ENCODE data around the gene TAS2R60. TPM values are rescaled to one million over a fixed set of nuclear protein-coding genes. Genes with fewer than 3 reads are reported as not detected.

The TAS2R60 gene
- total and polyA plus RNA-seq, 9 of the 15 experiments (the other 6 are each of a cell fraction or from before 2014, with no cell fraction given), result 0.08 TPM; not detected in 8

DNA sequence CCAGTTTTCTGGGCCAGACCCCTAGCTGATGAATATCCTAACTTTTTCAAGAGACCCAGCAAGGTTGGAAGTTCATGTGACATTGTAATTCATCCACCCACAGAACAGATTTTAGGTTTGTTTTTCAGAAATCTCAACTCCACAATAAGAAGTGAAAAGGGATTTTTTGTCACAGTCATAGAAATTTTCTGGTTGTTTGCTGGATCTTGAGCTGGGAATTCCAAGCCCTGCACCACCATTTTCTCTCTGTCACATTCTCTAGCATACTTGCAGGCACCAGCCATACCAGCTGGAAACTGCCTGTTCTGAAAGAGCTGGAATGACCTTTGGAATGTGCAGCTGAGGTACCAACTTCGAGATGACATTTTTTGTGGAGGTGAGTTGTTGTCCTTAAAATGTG is 8.5 kb downstream of the TAS2R60 start:
- no peaks in the 10 kb centered on the region for H3K9me1 ChIP-seq (ENCODE audit: control insufficient read depth, insufficient read depth, low read length)
- BruUV-seq (replicated peaks), result no TSS peak
- no peak for TF ChIP-seq STAT6 (CRISPR knock-in tag; IDR thresholded peaks at IDR 0.05)
- TF ChIP-seq MTF1 (CRISPR knock-in tag; IDR thresholded peaks at IDR 0.05; ENCODE audit: borderline replicate concordance), result no peak
- no peak for TF ChIP-seq CTBP1 (IDR thresholded peaks at IDR 0.05; ENCODE audit: borderline replicate concordance)
- TF ChIP-seq TFAM (CRISPR knock-in tag; conservative IDR thresholded peaks at IDR 0.05), result no peak
- no peak for TF ChIP-seq E2F5 (CRISPR knock-in tag; IDR thresholded peaks at IDR 0.05)
- no peak for TF ChIP-seq SMAD4 (CRISPR knock-in tag; conservative IDR thresholded peaks at IDR 0.05)
- no peak for TF ChIP-seq ZSCAN29 (IDR thresholded peaks at IDR 0.05)
- TF ChIP-seq KHSRP (IDR thresholded peaks at IDR 0.05), result no peak
- no peak for TF ChIP-seq E2F3 (CRISPR knock-in tag; IDR thresholded peaks at IDR 0.05)
- TF ChIP-seq, protein P1, sequence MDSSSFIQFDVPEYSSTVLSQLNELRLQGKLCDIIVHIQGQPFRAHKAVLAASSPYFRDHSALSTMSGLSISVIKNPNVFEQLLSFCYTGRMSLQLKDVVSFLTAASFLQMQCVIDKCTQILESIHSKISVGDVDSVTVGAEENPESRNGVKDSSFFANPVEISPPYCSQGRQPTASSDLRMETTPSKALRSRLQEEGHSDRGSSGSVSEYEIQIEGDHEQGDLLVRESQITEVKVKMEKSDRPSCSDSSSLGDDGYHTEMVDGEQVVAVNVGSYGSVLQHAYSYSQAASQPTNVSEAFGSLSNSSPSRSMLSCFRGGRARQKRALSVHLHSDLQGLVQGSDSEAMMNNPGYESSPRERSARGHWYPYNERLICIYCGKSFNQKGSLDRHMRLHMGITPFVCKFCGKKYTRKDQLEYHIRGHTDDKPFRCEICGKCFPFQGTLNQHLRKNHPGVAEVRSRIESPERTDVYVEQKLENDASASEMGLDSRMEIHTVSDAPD (CRISPR knock-in tag; IDR thresholded peaks at IDR 0.05), result no peak
- no peak for TF ChIP-seq TAF15 (IDR thresholded peaks at IDR 0.05; ENCODE audit: low read depth, low read length)
- TF ChIP-seq ZNF740 (CRISPR knock-in tag; IDR thresholded peaks at IDR 0.05), result no peak
- no peak for TF ChIP-seq ZNF740 (tag; IDR thresholded peaks at IDR 0.05)
- FAIRE-seq, result no peak
- H3K4me2 ChIP-seq (ENCODE audit: insufficient read depth, low read length), result no peak overlapping the region
- in situ Hi-C loops (cut with MboI), result no loop called here
- CTCF ChIA-PET (ENCODE audit: low intra/inter-chr PET ratio), result no interaction called here
- H3K27me3 ChIP-seq (ENCODE audit: control insufficient read depth in 2 of 2, insufficient read depth in 2 of 2, low read length in 2 of 2), result peaks cover 6 to 13% of the 10 kb centered on the region in 2 experiments; a peak in 4 of 5 replicates
- H3K27ac ChIP-seq (ENCODE audit: extremely low read depth, low read depth, low read length), result no peak overlapping the region
- H3K4me3 ChIP-seq, result no peak overlapping the region
- H3K4me1 ChIP-seq (replicated peaks in 1 of 2; ENCODE audit: control insufficient read depth in 2 of 2, insufficient read depth in 2 of 2, low read length in 2 of 2), result no peaks in the 10 kb centered on the region
- 0% methylated on average over 1 of the region's 1 CpG for WGBS (ENCODE audit: insufficient coverage, low coverage, missing lambda C conversion rate)
- POLR2A ChIA-PET, result interaction anchor here (0.9 kb wide), 1 partner anchor 108 kb away, joined by 3 read pairs; no protein-coding TSS in a partner anchor
- no peak for ATAC-seq
- H3K9me3 ChIP-seq (replicated peaks; ENCODE audit: control insufficient read depth, insufficient read depth, low read depth, low read length), result no peaks in the 10 kb centered on the region
- H3K79me2 ChIP-seq (ENCODE audit: control insufficient read depth, insufficient read depth, low read length), result no peaks in the 10 kb centered on the region
- no peaks in the 10 kb centered on the region for H3K36me3 ChIP-seq (ENCODE audit: control insufficient read depth, insufficient read depth, low read length)
- intact Hi-C loops (cut with micrococcal nuclease), result no loop called here
- H3K9ac ChIP-seq (ENCODE audit: insufficient read depth in 1 of 2, low read depth in 2 of 2, low read length in 2 of 2), result no peak overlapping the region
- H4K20me1 ChIP-seq (replicated peaks; ENCODE audit: control insufficient read depth, insufficient read depth, low read length), result no peaks in the 10 kb centered on the region
- no peak for DNase-seq (ENCODE audit: extremely low read depth in 1 of 4, low spot score in 3 of 4)
- no peak overlapping the region for H2AFZ ChIP-seq (ENCODE audit: low read depth, low read length)
